ENCODE results near the gene ZNF705A.
"Not testable (repeated sequence)": the region's sequence is repeated elsewhere in the genome, so short reads cannot be mapped to it uniquely, and the experiment has no call there.

ZNF705A gene

DNA sequence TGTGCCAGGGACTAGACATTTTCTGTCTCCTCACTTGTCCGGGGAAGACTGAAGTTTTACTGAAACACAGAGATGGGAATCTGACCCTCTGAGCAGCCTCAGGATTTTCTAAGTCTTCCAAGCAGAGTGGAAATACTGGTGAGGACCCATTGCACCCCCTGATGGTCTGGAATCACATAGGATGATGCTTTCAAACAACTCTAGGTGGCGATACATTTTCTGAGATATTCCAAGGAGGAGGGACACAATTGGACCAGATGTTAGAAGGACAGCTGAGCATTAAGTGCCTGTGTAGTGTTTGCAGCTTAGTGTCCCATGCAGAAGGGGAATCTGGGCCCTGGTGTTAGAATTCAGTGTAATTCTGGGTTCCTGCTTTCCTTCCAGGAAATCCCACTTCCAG, 31.3 kb downstream of the ZNF705A start:
- DNase-seq = not testable (repeated sequence)

GRCh38 chr12:8197685-8198308, 41.0 kb downstream of the ZNF705A start:
- not testable (repeated sequence) for DNase-seq

DNA sequence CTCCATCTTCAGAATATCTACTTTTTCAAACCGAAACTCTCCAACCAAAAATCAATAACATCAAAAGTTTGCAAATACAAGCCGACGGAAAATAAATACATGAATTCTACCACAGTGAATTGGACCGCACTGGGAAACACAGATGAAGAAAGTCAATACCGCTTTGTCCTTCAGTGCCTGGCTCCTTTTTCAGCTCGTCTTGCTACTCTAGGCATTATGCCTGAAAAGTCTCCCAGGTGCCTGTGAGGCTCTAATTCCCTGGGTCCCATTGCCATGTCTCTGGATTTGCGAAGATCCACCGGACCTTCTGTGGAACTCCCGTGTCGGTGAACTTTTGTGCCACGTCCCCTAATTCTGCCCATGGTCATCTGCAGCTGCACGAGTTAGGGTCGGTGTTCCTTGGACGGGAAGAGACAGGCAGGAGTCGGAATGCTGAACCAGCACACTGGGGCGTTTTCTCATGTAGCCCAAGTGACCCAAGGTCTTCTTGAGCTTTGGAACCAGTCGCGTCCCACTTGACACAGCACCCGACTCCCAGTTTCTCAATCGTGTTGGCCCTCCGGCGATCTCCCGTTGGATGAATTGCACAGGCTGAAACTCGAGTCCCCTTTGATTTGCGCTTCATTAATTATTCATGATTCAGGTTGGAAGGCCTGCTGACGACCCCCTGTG, 62.0 kb downstream of the ZNF705A start:
- not testable (repeated sequence) for DNase-seq

GRCh38 chr12:8221375-8221774, 64.6 kb downstream of the ZNF705A start:
- not testable (repeated sequence) for DNase-seq

DNA sequence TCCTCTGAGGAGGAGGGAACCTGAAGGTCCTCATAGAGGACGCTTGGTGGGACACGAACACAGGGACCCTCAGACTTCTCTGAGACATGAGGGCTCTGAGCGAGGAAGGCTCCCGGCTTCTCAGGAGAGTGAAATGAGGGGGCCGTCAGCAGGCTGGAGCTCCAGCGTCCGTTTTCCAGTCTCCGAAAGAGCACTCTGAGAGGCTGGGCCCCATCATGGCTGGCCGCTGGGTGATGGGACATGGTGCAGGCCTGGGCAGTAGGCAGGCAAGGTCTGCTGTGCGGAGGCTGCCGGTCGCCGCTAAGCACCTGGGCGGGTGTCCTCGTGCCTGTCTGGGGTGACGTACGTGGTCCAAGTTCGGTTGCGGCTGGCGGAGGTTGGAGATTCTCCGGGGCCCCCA, 65.0 kb downstream of the ZNF705A start:
- DNase-seq = not testable (repeated sequence)

DNA sequence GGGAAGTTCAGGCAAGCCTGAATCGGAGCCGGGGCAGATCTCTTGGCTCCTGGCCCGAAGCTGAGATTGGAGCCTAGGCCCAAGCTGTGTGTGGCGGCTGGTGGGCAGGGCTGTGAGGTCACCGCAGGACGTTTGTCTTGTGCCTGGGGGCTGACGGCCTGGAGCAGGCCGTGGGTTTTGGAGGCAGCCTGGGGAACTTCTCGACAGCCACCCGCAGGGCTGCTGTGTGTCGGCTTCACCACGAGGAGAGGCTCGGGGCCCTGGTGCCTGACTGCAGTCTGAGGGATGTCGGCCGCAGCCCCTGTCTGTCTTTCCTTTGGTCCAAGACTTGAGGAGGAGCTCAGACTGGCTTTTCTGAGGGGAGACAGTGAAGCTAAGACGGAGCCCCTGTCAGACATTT, 65.5 kb downstream of the ZNF705A start:
- not testable (repeated sequence) for DNase-seq

DNA sequence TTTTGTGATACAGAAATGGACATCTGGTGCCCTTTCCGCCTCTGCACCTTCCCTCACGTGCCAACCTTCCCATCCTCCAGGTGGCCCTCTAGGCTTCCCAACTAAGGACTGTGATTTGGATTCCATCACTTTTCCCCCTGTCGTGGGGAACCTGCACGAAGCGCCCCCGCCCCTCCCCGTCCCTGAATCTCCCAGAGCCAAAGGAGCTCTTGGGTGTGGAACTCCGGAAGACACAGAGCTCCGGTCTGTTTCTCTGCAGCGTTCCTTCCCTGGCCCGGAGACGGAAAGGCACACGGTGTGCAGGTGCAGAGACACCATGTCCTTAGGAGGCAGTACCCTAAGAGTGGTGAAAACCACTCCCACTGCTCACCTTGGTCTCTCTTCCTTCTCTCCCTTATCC, 66.8 kb downstream of the ZNF705A start:
- not testable (repeated sequence) for DNase-seq

GRCh38 chr12:8224782-8225181, 68.0 kb downstream of the ZNF705A start:
- not testable (repeated sequence) for DNase-seq

GRCh38 chr12:8226355-8226754, 69.5 kb downstream of the ZNF705A start:
- DNase-seq = no peak

DNA sequence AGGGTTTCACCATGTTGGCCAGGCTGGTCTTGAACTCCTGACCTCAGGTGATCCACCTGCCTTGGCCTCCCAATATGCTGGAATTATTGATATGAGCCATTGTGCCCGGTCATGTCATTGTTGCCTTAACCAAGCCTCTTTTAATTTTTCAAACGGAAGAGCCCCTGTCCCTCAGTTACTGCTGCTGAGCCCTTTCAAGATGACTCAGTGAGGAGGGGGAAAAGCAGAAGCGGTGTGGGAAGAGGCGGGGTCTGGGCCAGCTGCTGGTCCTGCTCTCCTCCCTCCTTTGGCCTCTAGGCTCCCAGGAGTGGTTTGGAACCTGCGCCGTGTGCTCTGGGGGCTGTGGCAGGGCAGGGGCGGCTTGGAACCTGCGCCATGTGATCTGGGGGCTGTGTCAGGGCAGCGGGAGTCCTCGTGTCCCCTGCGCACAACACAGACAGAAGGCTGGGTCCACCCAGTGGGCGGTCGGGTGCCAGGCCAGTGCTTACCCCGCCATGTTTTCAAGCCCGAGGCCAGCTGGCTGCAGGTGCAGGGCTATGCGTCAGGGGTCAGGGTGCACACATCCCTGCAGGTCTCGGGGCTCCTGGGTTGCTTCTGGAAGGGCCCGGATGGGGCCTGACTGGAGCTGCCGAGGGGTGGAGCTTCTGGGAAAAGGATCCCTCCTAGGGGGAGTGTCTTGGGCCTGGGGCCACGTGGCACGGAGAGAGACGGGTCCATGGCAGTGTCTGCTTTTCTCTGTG, 70.3 kb downstream of the ZNF705A start, which contains the start of gene FAM90A1:
TSS of gene FAM90A1 (minus strand) at position 627 of the 740 bp plus-strand sequence. CDS start 2,786 bp downstream, outside the sequence.
- peak; percentile 19 for DNase-seq

DNA sequence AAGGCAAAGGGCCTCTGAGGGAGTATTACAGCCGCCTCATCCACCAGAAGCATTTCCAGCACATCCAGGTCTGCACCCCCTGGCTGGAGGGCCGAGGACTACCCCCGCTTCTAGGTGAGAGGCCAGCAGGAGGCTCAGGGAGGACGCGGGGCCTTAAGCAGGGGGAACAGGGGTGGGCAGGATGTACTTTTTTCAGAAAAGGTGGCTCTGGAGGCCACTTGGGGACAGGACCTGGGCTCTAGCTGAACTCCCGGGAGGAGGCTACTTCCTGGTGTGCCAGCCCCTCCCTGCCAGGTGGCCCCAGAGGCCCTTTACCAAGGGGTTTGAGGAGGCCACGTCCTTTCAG, 70.9 kb downstream of the ZNF705A start:
- DNase-seq = not testable (repeated sequence)

GRCh38 chr12:8228607-8229006, 71.8 kb downstream of the ZNF705A start:
- not testable (repeated sequence) for DNase-seq

- not testable (repeated sequence) for DNase-seq
These were observed 72.7 kb downstream of the ZNF705A start for GRCh38 chr12:8229486-8229885.
